ENCODE results near the gene WNK2.
"Not testable (repeated sequence)": the region's sequence is repeated elsewhere in the genome, so short reads cannot be mapped to it uniquely, and the experiment has no call there.

WNK2 gene

GRCh38 chr9:93244101-93244500 is 60.2 kb downstream of the WNK2 start:
- DNase-seq = no peak

DNA sequence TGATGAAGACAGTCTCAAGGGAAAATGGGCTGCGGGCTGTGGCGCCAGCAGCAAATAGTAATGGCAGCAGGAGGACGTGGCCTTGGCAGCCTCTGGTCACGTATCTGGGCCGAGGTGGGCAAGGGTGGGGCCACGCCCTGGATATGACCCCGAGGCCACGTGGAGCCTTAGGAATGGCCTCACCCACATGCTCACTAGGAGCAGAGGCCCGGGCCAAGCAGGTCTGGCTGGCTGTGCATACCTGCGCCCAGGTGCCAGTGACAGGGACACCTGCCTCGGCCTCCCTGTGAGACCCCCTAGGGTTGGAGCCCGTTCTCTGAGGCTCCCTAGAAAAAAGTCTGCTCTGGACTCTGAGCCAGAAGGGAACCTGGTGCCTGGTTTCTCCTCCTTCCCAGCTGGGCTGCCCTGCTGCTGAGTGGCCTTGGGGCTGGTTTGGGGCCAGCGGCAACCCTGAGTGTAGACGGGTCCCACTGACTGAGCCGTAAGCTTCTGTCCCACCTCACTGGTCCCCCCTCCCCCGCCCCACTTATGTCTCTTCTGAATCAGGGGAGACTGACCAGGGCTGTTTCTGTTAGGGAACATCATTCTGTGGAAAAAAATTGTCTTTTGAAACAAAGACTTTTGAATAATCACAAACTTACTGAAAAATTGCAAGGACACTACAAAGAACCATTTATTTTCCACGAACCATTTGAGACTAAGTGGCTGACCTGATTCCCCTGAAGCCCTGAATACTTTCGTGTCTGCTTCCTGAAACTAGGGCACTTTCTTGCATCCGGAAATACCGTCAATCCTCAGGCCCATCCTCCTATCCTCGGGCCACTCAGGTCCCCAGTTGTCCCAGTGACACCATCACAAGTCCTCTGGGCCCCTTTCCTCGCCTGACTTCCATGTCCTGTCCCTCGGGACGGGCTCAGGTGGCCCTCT is 60.8 kb downstream of the WNK2 start:
- DNase-seq = no peak

DNA sequence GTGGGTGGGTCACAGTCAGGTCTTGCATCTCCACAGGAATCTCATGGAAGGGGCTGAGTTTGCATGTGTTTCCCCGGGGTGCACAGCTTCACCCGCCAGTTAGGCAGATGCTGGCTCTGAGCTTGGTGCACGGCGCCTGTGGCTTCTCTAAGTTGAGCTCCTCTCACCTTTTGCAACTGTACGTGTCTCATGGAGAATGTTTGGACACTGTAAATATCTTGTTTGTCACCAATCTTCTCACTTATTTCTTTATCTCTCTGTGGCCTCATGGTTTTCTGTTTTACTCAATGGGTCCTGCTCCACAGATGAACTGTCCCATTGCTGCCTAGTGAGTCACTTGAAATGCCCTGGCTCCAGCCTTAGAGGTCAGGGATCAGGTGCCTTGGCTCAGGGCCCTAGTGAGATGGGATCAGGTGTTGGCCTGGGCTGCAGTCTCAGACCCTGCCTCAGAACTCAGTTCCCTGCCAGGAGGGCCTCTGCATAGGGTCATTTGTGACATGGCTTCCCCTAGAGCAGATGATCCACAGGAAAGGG is 61.6 kb downstream of the WNK2 start:
- DNase-seq = no peak

GRCh38 chr9:93246111-93246510 is 62.2 kb downstream of the WNK2 start:
- no peak for DNase-seq

- DNase-seq = no peak
Observed at GRCh38 chr9:93246526-93246925, 62.6 kb downstream of the WNK2 start.

DNA sequence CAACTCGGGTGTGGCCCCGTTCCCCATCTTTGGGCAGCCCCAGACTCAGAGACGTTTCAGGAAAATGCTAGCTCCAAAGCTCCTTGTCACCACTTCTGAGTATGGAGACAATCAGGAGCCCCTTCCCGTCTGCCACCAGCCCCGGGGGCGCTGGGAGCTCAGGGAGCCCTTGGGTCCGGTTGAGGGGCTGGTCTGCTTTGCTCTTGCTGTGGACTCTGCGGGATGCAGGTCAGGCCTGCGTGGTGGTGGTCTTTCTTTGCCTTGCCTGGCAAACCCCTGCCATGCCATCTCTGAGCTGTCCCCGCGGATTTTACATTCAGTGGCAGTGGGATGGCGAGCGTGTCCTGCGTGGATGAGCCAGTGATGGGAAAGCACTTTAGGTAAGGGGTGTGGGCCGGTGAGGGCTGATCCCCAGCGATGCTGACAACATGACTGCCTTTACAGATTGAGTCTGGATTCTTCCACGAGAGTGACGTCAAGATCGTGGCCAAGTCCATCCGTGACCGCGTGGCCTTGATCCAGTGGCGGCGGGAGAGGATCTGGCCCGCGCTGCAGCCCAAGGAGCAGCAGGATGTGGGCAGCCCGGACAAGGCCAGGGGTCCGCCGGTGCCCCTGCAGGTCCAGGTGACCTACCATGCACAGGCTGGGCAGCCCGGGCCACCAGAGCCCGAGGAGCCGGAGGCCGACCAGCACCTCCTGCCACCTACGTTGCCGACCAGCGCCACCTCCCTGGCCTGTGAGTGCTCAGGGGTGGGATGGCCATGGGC is 63.3 kb downstream of the WNK2 start:
- no peak for DNase-seq

GRCh38 chr9:93247892-93248291 is 64.0 kb downstream of the WNK2 start:
- no peak for DNase-seq

- no peak for DNase-seq
Observed at GRCh38 chr9:93248386-93249040, 64.6 kb downstream of the WNK2 start.

GRCh38 chr9:93250185-93250584 is 66.2 kb downstream of the WNK2 start:
- no peak for DNase-seq

- not testable (repeated sequence) for DNase-seq
Observed at GRCh38 chr9:93251309-93251708, 67.4 kb downstream of the WNK2 start.

DNA sequence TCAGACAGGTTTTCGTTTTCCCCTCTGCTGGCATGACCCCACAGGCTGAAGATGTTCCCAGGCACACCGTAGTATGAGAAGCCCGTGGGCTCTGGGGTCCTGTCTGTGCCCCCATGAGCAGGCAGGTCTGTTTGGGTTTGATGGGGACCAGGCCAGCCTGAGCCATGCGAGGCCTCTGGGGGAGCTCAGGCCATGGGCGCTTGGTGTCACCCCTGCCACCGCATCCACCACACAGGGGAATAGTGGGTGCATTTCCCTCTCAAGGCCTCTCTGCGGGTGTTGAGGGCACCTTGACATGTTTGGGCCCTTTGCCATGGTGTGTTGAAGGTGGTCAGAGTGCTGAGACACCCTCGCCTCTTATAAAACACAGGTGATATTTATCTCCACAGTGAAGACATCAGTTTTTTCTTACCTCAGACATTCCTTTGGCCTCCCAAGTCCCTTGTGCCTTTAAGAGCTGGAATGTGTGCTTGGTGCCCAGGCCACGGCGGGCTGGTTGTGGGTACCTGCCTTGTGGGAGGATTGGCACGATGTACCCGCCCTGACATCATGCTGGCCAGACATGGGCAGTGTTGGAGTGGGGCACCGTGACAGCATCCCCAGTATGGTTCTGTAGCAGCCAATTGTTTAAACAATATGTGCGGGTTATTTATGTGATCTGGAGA is 68.3 kb downstream of the WNK2 start:
- DNase-seq = no peak

- no peak for DNase-seq
Observed at GRCh38 chr9:93252781-93253530, 69.0 kb downstream of the WNK2 start.

- no peak for DNase-seq
Observed at GRCh38 chr9:93253633-93254032, 69.7 kb downstream of the WNK2 start.

- no peak for DNase-seq
Observed at GRCh38 chr9:93254061-93254481, 70.1 kb downstream of the WNK2 start.

DNA sequence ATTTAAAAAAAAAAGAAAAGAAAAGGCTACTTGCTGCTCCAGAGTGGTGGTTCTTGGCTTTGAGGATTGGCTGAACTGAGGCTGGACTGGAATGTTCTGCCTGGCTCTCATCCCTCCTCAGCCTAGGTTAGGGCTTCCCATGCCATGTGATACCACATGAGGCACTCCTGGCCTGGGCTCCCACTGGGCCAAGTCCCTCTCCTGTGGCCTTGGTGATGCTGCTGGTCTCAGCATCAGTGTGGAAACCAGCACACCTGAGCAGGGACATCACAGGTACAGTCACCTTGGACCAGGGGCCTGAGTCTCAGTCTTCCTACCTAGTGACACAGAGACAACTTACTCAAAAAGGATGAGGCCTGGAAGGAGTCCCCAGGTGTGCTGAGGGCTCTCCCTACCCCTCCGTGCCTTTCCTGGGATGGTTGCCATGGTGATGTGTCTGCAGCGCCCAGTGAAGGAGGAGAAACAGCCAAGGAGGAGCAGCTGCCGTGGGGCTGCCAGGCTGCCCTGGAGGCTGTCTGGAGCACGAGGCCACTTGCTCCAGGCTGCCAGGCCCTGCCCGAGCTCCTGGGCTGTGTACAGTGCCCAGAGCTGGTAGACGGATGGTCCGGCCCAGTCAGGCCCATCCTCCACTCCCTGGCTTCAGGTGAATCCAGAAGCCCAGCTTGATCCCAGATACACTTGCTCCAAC is 71.0 kb downstream of the WNK2 start:
- no peak for DNase-seq

DNA sequence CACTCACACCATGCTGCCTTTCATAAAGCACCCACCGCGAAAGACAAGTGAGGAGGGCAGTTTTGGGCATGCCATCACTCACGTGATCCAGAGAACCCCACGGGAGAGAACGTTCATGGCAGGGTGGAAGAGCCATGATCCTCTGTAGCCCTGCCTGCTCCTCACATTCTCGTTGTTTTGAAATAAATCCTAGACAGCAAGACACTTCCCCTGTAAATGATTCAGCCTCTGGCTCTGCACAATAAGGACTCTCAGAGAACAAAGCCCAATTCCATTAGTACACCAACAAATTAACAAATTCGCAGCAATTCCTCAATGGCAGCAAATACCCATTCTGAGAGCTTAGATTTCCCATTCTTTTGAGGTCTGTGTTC is 71.5 kb downstream of the WNK2 start:
- no peak for DNase-seq

DNA sequence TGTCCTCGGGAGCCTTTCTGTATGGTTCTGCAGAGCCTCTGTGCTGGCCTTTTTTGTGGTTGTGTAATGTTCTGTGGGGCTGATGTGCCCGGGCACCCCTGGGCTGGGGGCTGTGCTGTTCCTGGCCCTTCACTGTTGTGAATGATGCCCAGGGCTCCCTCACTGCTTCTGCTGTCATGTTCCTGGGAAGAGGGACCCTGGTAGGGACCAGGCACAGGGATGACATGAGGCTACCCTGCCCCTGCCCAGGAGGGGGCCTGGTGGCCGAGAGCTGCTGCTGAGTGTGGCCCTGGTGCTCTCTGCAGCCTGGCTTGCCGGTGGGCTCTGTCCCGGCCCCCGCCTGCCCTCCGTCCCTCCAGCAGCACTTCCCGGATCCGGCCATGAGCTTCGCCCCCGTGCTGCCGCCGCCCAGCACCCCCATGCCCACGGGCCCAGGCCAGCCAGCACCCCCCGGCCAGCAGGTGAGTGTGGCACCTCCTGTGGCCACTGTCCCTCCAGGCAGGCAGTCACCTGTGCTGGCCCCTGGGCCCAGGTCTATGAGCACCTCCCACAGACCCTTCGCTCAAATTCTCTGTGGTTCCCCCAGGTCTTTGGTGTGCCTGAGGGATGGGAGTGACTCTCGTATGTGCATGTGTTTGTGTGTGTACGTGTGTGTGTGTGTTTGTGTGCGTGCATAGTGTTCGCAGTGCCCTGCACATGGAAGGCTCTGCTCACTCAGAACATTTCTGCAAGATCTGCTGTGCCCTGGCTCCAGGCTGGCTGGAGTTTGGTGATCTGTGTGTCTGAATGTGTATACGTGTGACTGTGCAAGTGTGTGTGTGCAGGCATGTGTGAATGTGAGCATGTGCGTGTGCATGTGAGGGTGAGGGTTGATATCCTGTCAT is 72.3 kb downstream of the WNK2 start:
- no peak for DNase-seq

- no peak for DNase-seq
Observed at GRCh38 chr9:93256878-93257807, 73.2 kb downstream of the WNK2 start.

DNA sequence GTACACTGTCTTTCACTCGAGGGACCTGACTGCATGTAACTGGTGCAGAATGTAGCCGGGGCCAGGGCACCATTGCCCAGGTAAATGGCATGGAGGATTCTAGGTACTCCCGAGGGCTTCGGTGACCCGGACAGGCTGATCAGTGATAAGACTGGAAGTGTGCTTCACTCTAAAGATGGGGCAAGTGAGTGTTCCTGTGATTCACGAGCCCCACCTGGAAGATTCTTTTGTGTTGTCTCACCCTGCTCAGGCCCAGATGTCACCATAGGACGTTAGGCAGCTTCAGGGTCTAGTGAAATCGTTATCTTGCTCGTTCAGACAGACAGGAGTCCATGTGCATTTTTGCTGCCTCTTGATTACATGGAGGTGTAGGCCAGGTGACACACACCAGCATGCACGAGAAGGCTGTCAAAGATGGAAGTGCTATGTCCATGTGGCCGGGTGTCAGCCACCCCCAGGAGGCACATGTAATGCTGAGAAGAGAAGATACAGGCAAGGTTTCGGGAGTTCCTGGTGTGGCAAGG is 73.9 kb downstream of the WNK2 start:
- no peak for DNase-seq

All from GOT3 (cell line).